ENCODE data around the gene NEK1. TPM values are rescaled to one million over a fixed set of nuclear protein-coding genes. Genes with fewer than 3 reads are reported as not detected.
"Not testable (repeated sequence)": the region's sequence is repeated elsewhere in the genome, so short reads cannot be mapped to it uniquely, and the experiment has no call there.

Gene NEK1
- polyA plus RNA-seq, 1 donor from 2014 or later: 8.2 TPM

- Mint-ChIP-seq H3K4me3 (no peak overlapping the region), H3K36me3 (peaks cover 19% of the 10 kb centered on the region), H3K27me3 (no peaks in the 10 kb centered on the region), H3K27ac (no peak overlapping the region), H3K4me1 (no peaks in the 10 kb centered on the region), H3K9me3 (peaks cover 2 to 7% (median 2%) of the 10 kb centered on the region in 3 donors)
Measured at GRCh38 chr4:169460081-169460480, 152.3 kb downstream of the NEK1 start.

GRCh38 chr4:169458575-169458974 is 153.8 kb downstream of the NEK1 start:
- no peaks in the 10 kb centered on the region for H3K4me1 Mint-ChIP-seq
- no peak overlapping the region for H3K27ac Mint-ChIP-seq
- peaks cover 2 to 8% (median 7%) of the 10 kb centered on the region in 3 donors for H3K9me3 Mint-ChIP-seq
- peaks cover 22% of the 10 kb centered on the region for H3K36me3 Mint-ChIP-seq
- no peak overlapping the region for H3K4me3 Mint-ChIP-seq
- H3K27me3 Mint-ChIP-seq: no peaks in the 10 kb centered on the region

GRCh38 chr4:169452644-169453043 is 159.7 kb downstream of the NEK1 start:
- peaks cover 38% of the 10 kb centered on the region for H3K36me3 Mint-ChIP-seq
- not testable (repeated sequence) for H3K27ac Mint-ChIP-seq, H3K27me3 Mint-ChIP-seq, H3K4me1 Mint-ChIP-seq
- peak overlapping the region in 1 of 4 donors; percentile 56 for H3K4me3 Mint-ChIP-seq
- peaks cover 0 to 14% (median 3%) of the 10 kb centered on the region in 3 donors for H3K9me3 Mint-ChIP-seq

- not testable (repeated sequence) for H3K27me3 Mint-ChIP-seq, H3K27ac Mint-ChIP-seq, H3K4me3 Mint-ChIP-seq, H3K4me1 Mint-ChIP-seq
- Mint-ChIP-seq H3K36me3 (peaks cover 51% of the 10 kb centered on the region), H3K9me3 (peaks cover 9 to 19% (median 13%) of the 10 kb centered on the region in 3 donors)
Measured at GRCh38 chr4:169448935-169449334, 163.4 kb downstream of the NEK1 start.

- Mint-ChIP-seq H3K27me3 (no peaks in the 10 kb centered on the region), H3K4me1 (peaks cover 0 to 6% (median 2%) of the 10 kb centered on the region in 3 donors), H3K9me3 (peaks cover 14 to 31% (median 15%) of the 10 kb centered on the region in 3 donors), H3K4me3 (no peak overlapping the region), H3K36me3 (peaks cover 52% of the 10 kb centered on the region), H3K27ac (no peak overlapping the region)
Measured at GRCh38 chr4:169446824-169447223, 165.6 kb downstream of the NEK1 start.

GRCh38 chr4:169443748-169444147 is 168.6 kb downstream of the NEK1 start:
- peaks cover 42% of the 10 kb centered on the region for H3K36me3 Mint-ChIP-seq
- peak overlapping the region in 1 of 4 donors; percentile 11 for H3K4me3 Mint-ChIP-seq
- H3K4me1 Mint-ChIP-seq: peaks cover 8 to 16% (median 16%) of the 10 kb centered on the region in 3 donors
- peaks cover 12 to 31% (median 14%) of the 10 kb centered on the region in 3 donors for H3K9me3 Mint-ChIP-seq
- H3K27ac Mint-ChIP-seq: peak overlapping the region in 1 of 3 donors; percentile 41
- no peaks in the 10 kb centered on the region for H3K27me3 Mint-ChIP-seq

- Mint-ChIP-seq H3K27ac (no peak overlapping the region), H3K27me3 (no peaks in the 10 kb centered on the region), H3K9me3 (peaks cover 8 to 22% (median 9%) of the 10 kb centered on the region in 3 donors), H3K4me3 (no peak overlapping the region), H3K36me3 (peaks cover 20% of the 10 kb centered on the region), H3K4me1 (peaks cover 24 to 31% (median 26%) of the 10 kb centered on the region in 3 donors)
Measured at GRCh38 chr4:169440446-169440845, 171.9 kb downstream of the NEK1 start.

- H3K9me3 Mint-ChIP-seq: peaks cover 4 to 15% (median 5%) of the 10 kb centered on the region in 3 donors
- H3K27ac Mint-ChIP-seq: no peak overlapping the region
- H3K27me3 Mint-ChIP-seq: no peaks in the 10 kb centered on the region
- H3K4me3 Mint-ChIP-seq: peak overlapping the region in 1 of 4 donors; percentile 67
- H3K4me1 Mint-ChIP-seq: peaks cover 24 to 31% (median 26%) of the 10 kb centered on the region in 3 donors
- H3K36me3 Mint-ChIP-seq: peaks cover 10% of the 10 kb centered on the region
Measured at GRCh38 chr4:169439244-169439643, 173.1 kb downstream of the NEK1 start.

GRCh38 chr4:169438057-169438480 is 174.3 kb downstream of the NEK1 start:
- Mint-ChIP-seq H3K9me3 (peaks cover 2 to 6% (median 2%) of the 10 kb centered on the region in 3 donors), H3K27ac (no peak overlapping the region), H3K4me1 (peaks cover 24 to 31% (median 26%) of the 10 kb centered on the region in 3 donors), H3K36me3 (peaks cover 7% of the 10 kb centered on the region), H3K4me3 (peak overlapping the region in 1 of 4 donors; percentile 65), H3K27me3 (no peaks in the 10 kb centered on the region)

GRCh38 chr4:169437299-169438047 is 174.9 kb downstream of the NEK1 start:
- Mint-ChIP-seq H3K4me1 (peaks cover 24 to 31% (median 25%) of the 10 kb centered on the region in 3 donors), H3K36me3 (peaks cover 3% of the 10 kb centered on the region), H3K27ac (peak overlapping the region in 1 of 3 donors; percentile 55), H3K4me3 (peak overlapping the region in 1 of 4 donors; percentile 65), H3K9me3 (peaks cover 0 to 4% (median under 1%) of the 10 kb centered on the region in 3 donors), H3K27me3 (no peaks in the 10 kb centered on the region)

GRCh38 chr4:169436734-169437133 is 175.6 kb downstream of the NEK1 start:
- Mint-ChIP-seq H3K27ac (no peak overlapping the region), H3K9me3 (no peaks in the 10 kb centered on the region), H3K4me1 (peaks cover 24 to 29% (median 24%) of the 10 kb centered on the region in 3 donors), H3K27me3 (no peaks in the 10 kb centered on the region), H3K36me3 (peaks cover 2% of the 10 kb centered on the region), H3K4me3 (no peak overlapping the region)

GRCh38 chr4:169428376-169428775 is 184.0 kb downstream of the NEK1 start:
- H3K27ac Mint-ChIP-seq: no peak overlapping the region
- H3K27me3 Mint-ChIP-seq: no peaks in the 10 kb centered on the region
- H3K4me3 Mint-ChIP-seq: no peak overlapping the region
- peaks cover 12% of the 10 kb centered on the region for H3K36me3 Mint-ChIP-seq
- no peaks in the 10 kb centered on the region for H3K4me1 Mint-ChIP-seq
- H3K9me3 Mint-ChIP-seq: peaks cover 0 to 1% (median 0%) of the 10 kb centered on the region in 3 donors

GRCh38 chr4:169427727-169428126 is 184.7 kb downstream of the NEK1 start:
- not testable (repeated sequence) for H3K27ac Mint-ChIP-seq, H3K4me1 Mint-ChIP-seq, H3K9me3 Mint-ChIP-seq, H3K27me3 Mint-ChIP-seq, H3K4me3 Mint-ChIP-seq
- H3K36me3 Mint-ChIP-seq: peaks cover 12% of the 10 kb centered on the region

GRCh38 chr4:169420291-169420690 is 192.1 kb downstream of the NEK1 start:
- Mint-ChIP-seq H3K36me3 (peaks cover 22% of the 10 kb centered on the region), H3K27ac (no peak overlapping the region), H3K9me3 (no peaks in the 10 kb centered on the region)

GRCh38 chr4:169418846-169419245 is 193.5 kb downstream of the NEK1 start:
- H3K4me3 Mint-ChIP-seq: no peak overlapping the region
- no peaks in the 10 kb centered on the region for H3K27me3 Mint-ChIP-seq
- peaks cover 0 to 2% (median 0%) of the 10 kb centered on the region in 3 donors for H3K4me1 Mint-ChIP-seq
- no peak overlapping the region for H3K27ac Mint-ChIP-seq
- H3K36me3 Mint-ChIP-seq: peaks cover 19% of the 10 kb centered on the region
- no peaks in the 10 kb centered on the region for H3K9me3 Mint-ChIP-seq

More at GRCh38 chr4:169420291-169420690, 192.1 kb downstream of the NEK1 start:
- Mint-ChIP-seq H3K4me3 (peak overlapping the region in 1 of 4 donors; percentile 33), H3K27me3 (no peaks in the 10 kb centered on the region), H3K4me1 (peaks cover 0 to 2% (median 0%) of the 10 kb centered on the region in 3 donors)
